Smooth muscle cell (in vitro differentiated cells): ENCODE results near the gene MACROD2. TPM values are rescaled to one million over a fixed set of nuclear protein-coding genes. Genes with fewer than 3 reads are reported as not detected.

Source experiments
- DNase-seq: peaks from one replicate; lab custom pipeline; 2025; ENCODE audit not compliant: unreplicated experiment; lab: John Stamatoyannopoulos, UW
- H2AFZ ChIP-seq: fragments of 200-600 bp; sonication (generic); 2 replicates; pipeline ENCODE4 v1.6.0; 2016; ENCODE audit warnings: antibody characterized with exemption, low read depth, mild to moderate bottlenecking
- H3F3A ChIP-seq: fragments of 200-600 bp; sonication (generic); 2 replicates; pipeline ENCODE4 v1.6.0; 2017; ENCODE audit warnings: antibody characterized with exemption, low read depth
- H3K27ac ChIP-seq: fragments of 200-600 bp; sonication (generic); 2 replicates; pipeline ENCODE4 v1.5.1; 2016; ENCODE audit warnings: low read depth, mild to moderate bottlenecking
- H3K27me3 ChIP-seq: fragments of 200-600 bp; sonication (generic); 2 replicates; pipeline ENCODE4 v1.6.1; 2016; ENCODE audit warnings: low read depth, mild to moderate bottlenecking
- H3K36me3 ChIP-seq: fragments of 200-600 bp; sonication (generic); 2 replicates; pipeline ENCODE4 v1.5.1; 2016; ENCODE audit warnings: low read depth
- H3K4me1 ChIP-seq: fragments of 200-600 bp; sonication (generic); 2 replicates; pipeline ENCODE4 v1.5.1; 2016; ENCODE audit warnings: low read depth
- H3K4me2 ChIP-seq: fragments of 200-600 bp; sonication (generic); 2 replicates; pipeline ENCODE4 v1.6.0; 2016; ENCODE audit warnings: mild to moderate bottlenecking
- H3K4me3 ChIP-seq: fragments of 200-600 bp; sonication (generic); 2 replicates; pipeline ENCODE4 v1.5.1; 2016; ENCODE audit warnings: mild to moderate bottlenecking
- H3K79me2 ChIP-seq: fragments of 200-600 bp; sonication (generic); 2 replicates; pipeline ENCODE4 v1.6.0; 2016; ENCODE audit warnings: low read depth, mild to moderate bottlenecking
- H3K9ac ChIP-seq: fragments of 200-600 bp; sonication (generic); 2 replicates; pipeline ENCODE4 v1.6.0; 2016; ENCODE audit warnings: low read depth
- H3K9me3 ChIP-seq: fragments of 200-600 bp; sonication (generic); replicated peaks from 2 replicates; pipeline ENCODE4 v1.5.1; 2016; ENCODE audit warnings: low read depth
- H4K20me1 ChIP-seq: fragments of 200-600 bp; sonication (generic); 2 replicates; pipeline ENCODE4 v1.6.0; 2016; ENCODE audit warnings: low read depth
- WGBS: methylation state at CpG from one replicate; pipeline ENCODE4 v1.1.7; 2016; ENCODE audit warnings: low lambda C conversion rate; 5-methylcytosine and 5-hydroxymethylcytosine counted together
- polyA plus RNA-seq: library from polyadenylated mRNA; unstranded; fragments of >200 nt; fragmentation: Nextera tagmentation; extraction: Ambion mirVana; gene quantifications from 2 replicates; pipeline ENCODE4 v1.2.1, GENCODE V29; 2016
- total RNA-seq: library from RNA; depleted of rRNA; stranded (reverse); fragments of >200 nt; gene quantifications from 2 replicates; pipeline ENCODE4 v1.2.3, GENCODE V29; 2014
- TF ChIP-seq, protein P1 (sequence below): fragments of 200-600 bp; sonication (generic); IDR thresholded peaks from 2 replicates; pipeline ENCODE4 v1.5.1; 2017; ENCODE audit warnings: borderline replicate concordance, mild to moderate bottlenecking, antibody characterized with exemption; ENCODE audit not compliant: insufficient read depth, poor library complexity, severe bottlenecking

The MACROD2 gene
- total and polyA plus RNA-seq, 2 experiments from 2014 or later, result 0.04 to 0.32 TPM

DNA sequence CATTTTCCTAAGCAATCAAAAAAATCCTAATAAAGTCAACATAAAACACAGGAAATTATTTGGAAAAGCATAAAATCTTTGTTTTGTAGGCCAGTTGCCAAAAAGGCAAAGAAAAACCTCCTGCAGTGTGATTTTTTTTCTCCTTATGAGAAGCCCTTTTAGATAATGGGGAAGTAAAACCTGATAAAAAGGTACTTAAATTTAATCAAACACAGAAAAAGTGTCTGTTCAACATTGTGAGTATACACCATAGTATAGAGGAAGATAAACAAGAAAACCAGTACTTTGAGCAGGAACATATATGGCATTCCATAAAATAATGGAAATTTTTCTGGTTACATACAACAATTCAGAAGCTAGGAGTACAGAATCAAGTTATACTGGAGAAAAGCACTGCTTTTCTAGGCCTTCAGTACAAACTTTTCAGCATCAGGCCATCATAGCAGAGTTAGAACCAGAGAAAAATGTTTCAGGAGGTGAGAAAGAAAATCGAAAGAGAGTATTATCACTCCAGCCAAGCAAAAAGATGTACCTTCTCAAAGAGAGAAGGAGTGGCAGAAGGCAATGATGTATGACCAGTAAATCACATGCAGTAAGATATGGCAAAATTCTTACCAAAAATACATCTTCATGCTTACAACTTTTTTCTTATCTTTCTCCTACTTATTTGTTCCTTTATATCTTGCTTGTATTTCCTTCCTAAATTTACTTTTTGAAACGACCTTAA, 2083.0 kb downstream of the MACROD2 start:
- no peak overlapping the region for H2AFZ ChIP-seq
- no peaks in the 10 kb centered on the region for H3F3A ChIP-seq
- no peaks in the 10 kb centered on the region for H3K79me2 ChIP-seq
- no peaks in the 10 kb centered on the region for H3K36me3 ChIP-seq
- no peak for DNase-seq
- TF ChIP-seq, protein P1, sequence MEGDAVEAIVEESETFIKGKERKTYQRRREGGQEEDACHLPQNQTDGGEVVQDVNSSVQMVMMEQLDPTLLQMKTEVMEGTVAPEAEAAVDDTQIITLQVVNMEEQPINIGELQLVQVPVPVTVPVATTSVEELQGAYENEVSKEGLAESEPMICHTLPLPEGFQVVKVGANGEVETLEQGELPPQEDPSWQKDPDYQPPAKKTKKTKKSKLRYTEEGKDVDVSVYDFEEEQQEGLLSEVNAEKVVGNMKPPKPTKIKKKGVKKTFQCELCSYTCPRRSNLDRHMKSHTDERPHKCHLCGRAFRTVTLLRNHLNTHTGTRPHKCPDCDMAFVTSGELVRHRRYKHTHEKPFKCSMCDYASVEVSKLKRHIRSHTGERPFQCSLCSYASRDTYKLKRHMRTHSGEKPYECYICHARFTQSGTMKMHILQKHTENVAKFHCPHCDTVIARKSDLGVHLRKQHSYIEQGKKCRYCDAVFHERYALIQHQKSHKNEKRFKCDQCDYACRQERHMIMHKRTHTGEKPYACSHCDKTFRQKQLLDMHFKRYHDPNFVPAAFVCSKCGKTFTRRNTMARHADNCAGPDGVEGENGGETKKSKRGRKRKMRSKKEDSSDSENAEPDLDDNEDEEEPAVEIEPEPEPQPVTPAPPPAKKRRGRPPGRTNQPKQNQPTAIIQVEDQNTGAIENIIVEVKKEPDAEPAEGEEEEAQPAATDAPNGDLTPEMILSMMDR, result no peak
- H4K20me1 ChIP-seq, result no peaks in the 10 kb centered on the region
- H3K9ac ChIP-seq, result no peak overlapping the region
- H3K4me3 ChIP-seq, result no peak overlapping the region
- no peaks in the 10 kb centered on the region for H3K9me3 ChIP-seq
- no peak overlapping the region for H3K4me2 ChIP-seq
- H3K27ac ChIP-seq, result no peak overlapping the region
- no peaks in the 10 kb centered on the region for H3K27me3 ChIP-seq
- no peaks in the 10 kb centered on the region for H3K4me1 ChIP-seq
- 72% methylated on average over 2 of the region's 2 CpGs for WGBS

DNA sequence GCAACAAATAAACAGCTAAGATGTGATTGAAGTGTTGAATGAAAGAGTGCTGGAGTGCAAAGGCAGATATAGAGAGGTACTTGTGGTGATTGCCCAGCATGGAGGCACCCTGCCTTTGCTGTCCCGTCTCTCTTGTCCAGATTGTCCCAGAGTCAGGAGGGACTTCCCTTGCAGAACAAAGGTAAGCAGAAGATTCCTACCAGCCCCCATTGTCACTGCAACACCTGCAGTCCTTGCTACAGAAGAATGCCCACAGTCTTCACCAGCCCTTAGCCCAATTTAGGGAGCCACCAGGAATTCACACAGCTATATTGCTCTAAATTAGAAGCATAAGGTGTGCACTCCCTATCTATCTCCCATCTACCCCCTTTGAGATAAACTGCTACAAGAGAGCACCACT, 2086.1 kb downstream of the MACROD2 start:
- DNase-seq, result no peak
- 89% methylated on average over 1 of the region's 1 CpG for WGBS
- no peaks in the 10 kb centered on the region for H3K27me3 ChIP-seq

DNA sequence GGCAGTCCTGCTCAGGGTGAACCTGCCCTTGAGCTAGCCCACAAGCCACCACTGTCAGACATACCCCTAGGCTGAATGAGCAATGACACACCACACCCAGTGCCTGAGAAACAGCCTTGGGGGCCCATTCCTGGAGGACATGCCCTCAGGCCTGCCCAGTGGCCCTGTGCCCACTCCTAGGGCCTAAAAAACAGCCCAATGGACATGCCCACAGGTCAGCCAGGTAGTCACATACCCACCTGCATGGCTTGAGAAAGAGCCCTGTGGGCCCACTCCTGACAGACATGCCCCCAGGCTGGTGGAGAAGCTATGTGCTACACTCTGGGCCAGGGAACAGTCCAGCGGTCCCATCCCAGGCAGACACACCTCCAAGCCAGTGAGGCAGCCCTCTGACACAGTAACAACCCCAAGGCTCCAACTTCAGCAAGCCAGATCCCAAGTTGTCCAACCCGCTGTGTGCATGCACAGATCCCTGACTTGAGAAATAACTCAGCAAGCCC, 2086.8 kb downstream of the MACROD2 start:
- Histone ChIP-seq H3K36me3 (no peaks in the 10 kb centered on the region), H3K9ac (no peak overlapping the region), H3K9me3 (no peaks in the 10 kb centered on the region), H3K4me1 (no peaks in the 10 kb centered on the region), H3F3A (no peaks in the 10 kb centered on the region), H3K4me2 (no peak overlapping the region), H3K27me3 (no peaks in the 10 kb centered on the region), H3K79me2 (no peaks in the 10 kb centered on the region), H4K20me1 (no peaks in the 10 kb centered on the region), H3K4me3 (no peak overlapping the region), H2AFZ (no peak overlapping the region), H3K27ac (no peak overlapping the region)
- DNase-seq, result no peak
- TF ChIP-seq, protein P1, result no peak
- 91% methylated on average over 2 of the region's 2 CpGs for WGBS

More for the DNA sequence above, 2086.1 kb downstream of the MACROD2 start:
- no peaks in the 10 kb centered on the region for H3K4me1 ChIP-seq
- H3K4me2 ChIP-seq, result no peak overlapping the region
- H3K9me3 ChIP-seq, result no peaks in the 10 kb centered on the region
- H2AFZ ChIP-seq, result no peak overlapping the region
- H3K36me3 ChIP-seq, result no peaks in the 10 kb centered on the region
- TF ChIP-seq, protein P1, result no peak
- H3K4me3 ChIP-seq, result no peak overlapping the region
- H4K20me1 ChIP-seq, result no peaks in the 10 kb centered on the region
- H3K27ac ChIP-seq, result no peak overlapping the region
- H3K79me2 ChIP-seq, result no peaks in the 10 kb centered on the region
- no peak overlapping the region for H3K9ac ChIP-seq
- H3F3A ChIP-seq, result no peaks in the 10 kb centered on the region

DNA sequence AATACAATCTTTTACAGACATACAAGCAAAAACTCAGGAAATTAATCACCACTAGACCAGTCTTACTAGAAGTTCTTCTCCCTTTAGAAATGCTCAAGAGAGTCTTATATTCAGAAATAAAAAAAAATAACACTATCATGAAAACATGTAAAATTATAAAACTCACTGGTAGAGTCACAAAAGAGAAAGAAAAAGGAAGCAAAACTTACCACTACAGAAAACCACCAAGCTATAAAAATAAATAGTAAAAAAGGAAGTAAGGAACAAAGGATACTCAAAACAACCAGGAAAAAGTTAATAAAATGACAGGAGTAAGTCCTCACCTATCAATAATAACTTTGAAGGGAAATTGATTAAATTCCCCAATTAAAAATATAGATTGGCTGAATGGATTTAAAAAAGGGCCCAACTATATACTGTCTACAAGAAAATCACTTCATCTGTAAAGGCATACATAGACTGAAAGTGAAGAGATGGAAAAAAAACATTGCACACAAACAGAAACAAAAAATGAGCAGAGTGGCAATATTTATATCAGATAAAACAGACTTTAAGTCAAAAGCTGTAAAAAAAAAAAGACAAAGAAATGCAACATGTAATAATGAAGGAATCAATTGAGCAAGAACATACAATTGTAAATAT, 2088.4 kb downstream of the MACROD2 start:
- H3F3A ChIP-seq, result no peaks in the 10 kb centered on the region
- TF ChIP-seq, protein P1, result no peak
- no peaks in the 10 kb centered on the region for H3K79me2 ChIP-seq
- H2AFZ ChIP-seq, result no peak overlapping the region
- H3K9ac ChIP-seq, result no peak overlapping the region
- no peaks in the 10 kb centered on the region for H3K9me3 ChIP-seq
- no peak for DNase-seq
- H3K4me3 ChIP-seq, result no peak overlapping the region
- no peaks in the 10 kb centered on the region for H4K20me1 ChIP-seq
- H3K4me1 ChIP-seq, result no peaks in the 10 kb centered on the region
- H3K4me2 ChIP-seq, result no peak overlapping the region
- H3K27me3 ChIP-seq, result no peaks in the 10 kb centered on the region
- H3K36me3 ChIP-seq, result no peaks in the 10 kb centered on the region
- H3K27ac ChIP-seq, result no peak overlapping the region
